ENCODE data around the gene ELAPOR2. TPM values are rescaled to one million over a fixed set of nuclear protein-coding genes. Genes with fewer than 3 reads are reported as not detected.

The ELAPOR2 gene
- total and polyA plus RNA-seq, 2 of the 13 experiments (the other 11 are each of a cell fraction or from before 2014, with no cell fraction given), result 7.8 to 8.4 TPM

DNA sequence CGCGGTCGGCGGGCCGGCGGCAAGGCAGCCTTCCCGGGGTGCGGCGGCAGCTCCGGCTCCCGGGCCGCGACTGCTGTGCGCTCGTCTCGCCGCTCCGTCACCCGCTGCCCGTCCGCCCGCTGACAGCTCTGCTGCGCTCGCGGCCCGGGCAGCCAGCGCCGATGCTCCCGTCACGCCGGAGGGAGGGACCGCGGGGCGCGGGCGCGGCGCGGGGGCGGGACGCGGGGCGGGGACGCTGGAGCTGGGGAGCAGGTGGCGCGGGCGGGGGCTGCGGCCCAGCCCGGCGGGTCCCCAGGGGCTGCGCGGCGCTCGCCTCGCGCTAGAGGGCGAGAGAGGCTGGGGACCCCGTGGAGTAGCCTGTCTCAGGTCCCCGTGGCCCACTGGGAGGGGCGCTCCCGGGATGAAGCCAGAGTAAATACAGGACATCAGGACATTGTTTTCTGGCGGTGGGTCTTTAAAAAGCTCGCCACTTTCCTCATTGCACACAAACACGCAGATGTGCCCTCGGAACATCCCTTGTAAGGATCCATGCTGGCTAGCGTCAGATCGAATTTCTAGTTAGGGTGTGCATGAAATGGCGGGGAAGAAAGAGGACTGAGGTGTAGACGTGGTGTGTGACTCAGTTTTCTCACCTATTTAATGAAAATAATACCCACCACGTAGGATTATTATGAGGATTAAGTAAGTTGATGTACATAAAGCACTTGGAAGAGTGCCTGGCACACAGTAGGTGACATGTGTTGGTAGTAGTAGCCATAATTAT lies at the start of gene ELAPOR2 (continued):
- 0 out of 2 replicates have a peak, but pooled peaks have one; percentile 58 for TF ChIP-seq ARNT2 (CRISPR knock-in tag; IDR thresholded peaks at IDR 0.05; ENCODE audit: low read depth)
- TF ChIP-seq ATRX (CRISPR knock-in tag; IDR thresholded peaks at IDR 0.05; ENCODE audit: borderline replicate concordance), result no peak
- no peak for TF ChIP-seq ZNF101 (CRISPR knock-in tag; IDR thresholded peaks at IDR 0.05; ENCODE audit: borderline replicate concordance, low read depth)
- TF ChIP-seq SMARCE1 (IDR thresholded peaks at IDR 0.05; ENCODE audit: borderline replicate concordance), result no peak
- TF ChIP-seq, protein P1, sequence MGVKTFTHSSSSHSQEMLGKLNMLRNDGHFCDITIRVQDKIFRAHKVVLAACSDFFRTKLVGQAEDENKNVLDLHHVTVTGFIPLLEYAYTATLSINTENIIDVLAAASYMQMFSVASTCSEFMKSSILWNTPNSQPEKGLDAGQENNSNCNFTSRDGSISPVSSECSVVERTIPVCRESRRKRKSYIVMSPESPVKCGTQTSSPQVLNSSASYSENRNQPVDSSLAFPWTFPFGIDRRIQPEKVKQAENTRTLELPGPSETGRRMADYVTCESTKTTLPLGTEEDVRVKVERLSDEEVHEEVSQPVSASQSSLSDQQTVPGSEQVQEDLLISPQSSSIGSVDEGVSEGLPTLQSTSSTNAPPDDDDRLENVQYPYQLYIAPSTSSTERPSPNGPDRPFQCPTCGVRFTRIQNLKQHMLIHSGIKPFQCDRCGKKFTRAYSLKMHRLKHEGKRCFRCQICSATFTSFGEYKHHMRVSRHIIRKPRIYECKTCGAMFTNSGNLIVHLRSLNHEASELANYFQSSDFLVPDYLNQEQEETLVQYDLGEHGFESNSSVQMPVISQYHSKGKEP (CRISPR knock-in tag; IDR thresholded peaks at IDR 0.05), result no peak
- no peak for TF ChIP-seq RCOR2 (CRISPR knock-in tag; IDR thresholded peaks at IDR 0.05)
- no peak for TF ChIP-seq TBP (CRISPR knock-in tag; IDR thresholded peaks at IDR 0.05)
- TF ChIP-seq TAF1 (CRISPR knock-in tag; IDR thresholded peaks at IDR 0.05), result no peak
- TF ChIP-seq NFIB (CRISPR knock-in tag; IDR thresholded peaks at IDR 0.05; ENCODE audit: borderline replicate concordance), result no peak

GRCh38 chr7:87107949-87108776 lies 48.7 kb upstream of the ELAPOR2 start:
- Histone ChIP-seq H3K79me2 (ENCODE audit: insufficient read depth, low read length) (no peaks in the 10 kb centered on the region), H4K20me1 (ENCODE audit: insufficient read depth, low read length) (no peaks in the 10 kb centered on the region), H3K4me3 (replicated peaks in 1 of 3; ENCODE audit: insufficient read depth in 1 of 3, low read depth in 2 of 3, low read length in 3 of 3) (no peak overlapping the region), H2AFZ (ENCODE audit: low read length) (no peak overlapping the region), H3K27ac (ENCODE audit: extremely low read length, insufficient read depth, low read length) (no peak overlapping the region), H3K9me3 (ENCODE audit: low read length) (no peaks in the 10 kb centered on the region), H3K36me3 (replicated peaks in 1 of 2; ENCODE audit: control insufficient read depth in 1 of 2, insufficient read depth in 2 of 2, low read length in 2 of 2) (no peaks in the 10 kb centered on the region), H3K27me3 (ENCODE audit: control insufficient read depth in 1 of 2, insufficient read depth in 2 of 2, low read length in 2 of 2) (no peaks in the 10 kb centered on the region), H3K4me1 (ENCODE audit: insufficient read depth, low read length) (no peaks in the 10 kb centered on the region), H3K9ac (ENCODE audit: insufficient read depth, low read depth, low read length) (no peak overlapping the region), H3K4me2 (ENCODE audit: low read depth, low read length) (no peak overlapping the region)
- in situ Hi-C loops (cut with HindIII; ENCODE audit: extremely low pct_ligation_motif_present, low pct_unique_long_range_greater_than_20kb) (no loop called here), intact Hi-C loops (cut with micrococcal nuclease; ENCODE audit: unreplicated experiment) (no loop called here)
- TF ChIP-seq ZNF749 (CRISPR knock-in tag; IDR thresholded peaks at IDR 0.05; ENCODE audit: borderline replicate concordance), result no peak
- TF ChIP-seq SOX5 (CRISPR knock-in tag; IDR thresholded peaks at IDR 0.05; ENCODE audit: borderline replicate concordance), result no peak
- no peak for TF ChIP-seq ZNF747 (CRISPR knock-in tag; IDR thresholded peaks at IDR 0.05; ENCODE audit: borderline replicate concordance)
- no peak for TF ChIP-seq ZNF136 (CRISPR knock-in tag; IDR thresholded peaks at IDR 0.05; ENCODE audit: low read depth)
- no peak for TF ChIP-seq ZNF3 (CRISPR knock-in tag; IDR thresholded peaks at IDR 0.05)
- TF ChIP-seq ZBTB38 (CRISPR knock-in tag; IDR thresholded peaks at IDR 0.05), result no peak
- TF ChIP-seq, protein P2, sequence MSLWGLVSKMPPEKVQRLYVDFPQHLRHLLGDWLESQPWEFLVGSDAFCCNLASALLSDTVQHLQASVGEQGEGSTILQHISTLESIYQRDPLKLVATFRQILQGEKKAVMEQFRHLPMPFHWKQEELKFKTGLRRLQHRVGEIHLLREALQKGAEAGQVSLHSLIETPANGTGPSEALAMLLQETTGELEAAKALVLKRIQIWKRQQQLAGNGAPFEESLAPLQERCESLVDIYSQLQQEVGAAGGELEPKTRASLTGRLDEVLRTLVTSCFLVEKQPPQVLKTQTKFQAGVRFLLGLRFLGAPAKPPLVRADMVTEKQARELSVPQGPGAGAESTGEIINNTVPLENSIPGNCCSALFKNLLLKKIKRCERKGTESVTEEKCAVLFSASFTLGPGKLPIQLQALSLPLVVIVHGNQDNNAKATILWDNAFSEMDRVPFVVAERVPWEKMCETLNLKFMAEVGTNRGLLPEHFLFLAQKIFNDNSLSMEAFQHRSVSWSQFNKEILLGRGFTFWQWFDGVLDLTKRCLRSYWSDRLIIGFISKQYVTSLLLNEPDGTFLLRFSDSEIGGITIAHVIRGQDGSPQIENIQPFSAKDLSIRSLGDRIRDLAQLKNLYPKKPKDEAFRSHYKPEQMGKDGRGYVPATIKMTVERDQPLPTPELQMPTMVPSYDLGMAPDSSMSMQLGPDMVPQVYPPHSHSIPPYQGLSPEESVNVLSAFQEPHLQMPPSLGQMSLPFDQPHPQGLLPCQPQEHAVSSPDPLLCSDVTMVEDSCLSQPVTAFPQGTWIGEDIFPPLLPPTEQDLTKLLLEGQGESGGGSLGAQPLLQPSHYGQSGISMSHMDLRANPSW (CRISPR knock-in tag; IDR thresholded peaks at IDR 0.05; ENCODE audit: borderline replicate concordance), result no peak
- no TSS peak for BruUV-seq (replicated peaks)
- ATAC-seq, result no peak
- no peak for FAIRE-seq
- no peak for DNase-seq (ENCODE audit: low spot score)
- 13% methylated on average over 5 of the region's 6 CpGs for WGBS (ENCODE audit: low lambda C conversion rate)
- ChIA-PET POLR2A (no interaction called here), CTCF (ENCODE audit: low intra/inter-chr PET ratio, low total read pairs) (no interaction called here)

All from HepG2 (cell line).